GM19463 (cell line): ENCODE data around the gene CPA2.
"Not testable (repeated sequence)": the region's sequence is repeated elsewhere in the genome, so short reads cannot be mapped to it uniquely, and the experiment has no call there.

Experiments used
- ATAC-seq: cut with Tn5 transposase; IDR thresholded peaks from one replicate; pipeline ENCODE4 v1.9.1; 2021; ENCODE audit warnings: mild to moderate bottlenecking, moderate library complexity; ENCODE audit not compliant: unreplicated experiment

CPA2 gene

DNA sequence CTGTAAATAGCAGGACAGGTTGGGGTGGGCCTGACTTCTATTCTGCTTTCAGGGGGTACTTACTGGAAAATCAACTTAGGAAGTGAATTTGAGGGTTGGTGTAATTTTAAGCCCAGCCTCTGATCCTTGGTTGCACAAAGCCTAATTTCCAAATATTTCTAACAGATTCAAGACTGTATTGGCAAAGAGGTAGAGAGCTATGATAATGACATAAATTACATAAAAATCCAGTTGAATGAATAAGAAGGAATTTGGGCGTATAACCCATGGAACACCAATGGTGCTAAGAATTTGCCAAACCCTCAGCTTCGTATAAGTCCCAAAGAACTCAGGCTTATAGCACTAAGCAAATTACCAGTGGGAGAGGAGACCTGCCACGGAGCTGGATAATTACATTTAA, 38.2 kb downstream of the CPA2 start:
- no peak for ATAC-seq

DNA sequence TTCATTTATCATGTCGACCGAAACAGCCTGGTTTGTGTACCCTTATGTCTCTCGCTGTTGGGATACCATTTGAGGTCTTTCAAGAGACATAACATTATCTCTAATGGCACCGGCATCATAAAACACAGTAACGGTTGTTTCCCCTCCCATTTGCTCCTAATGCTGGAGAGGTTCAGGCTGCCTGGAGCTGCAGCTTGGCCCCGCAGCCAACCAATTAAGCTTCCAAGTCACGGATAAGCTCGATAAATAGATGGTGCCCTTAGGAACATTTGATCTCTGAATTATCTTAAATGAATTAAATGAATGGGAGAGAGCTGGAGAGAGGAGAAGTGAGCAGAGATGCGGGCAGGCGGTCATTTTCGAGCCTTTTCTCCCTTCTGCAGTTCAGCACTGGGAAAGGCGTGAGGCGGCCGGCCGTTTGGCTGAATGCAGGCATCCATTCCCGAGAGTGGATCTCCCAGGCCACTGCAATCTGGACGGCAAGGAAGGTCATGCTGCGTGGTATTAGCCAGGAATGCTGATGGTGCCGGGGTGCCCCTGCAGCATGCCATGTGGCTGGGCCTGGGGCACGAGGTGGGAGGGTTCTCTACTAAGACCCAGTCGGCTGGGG, 38.9 kb downstream of the CPA2 start:
- ATAC-seq: no peak

DNA sequence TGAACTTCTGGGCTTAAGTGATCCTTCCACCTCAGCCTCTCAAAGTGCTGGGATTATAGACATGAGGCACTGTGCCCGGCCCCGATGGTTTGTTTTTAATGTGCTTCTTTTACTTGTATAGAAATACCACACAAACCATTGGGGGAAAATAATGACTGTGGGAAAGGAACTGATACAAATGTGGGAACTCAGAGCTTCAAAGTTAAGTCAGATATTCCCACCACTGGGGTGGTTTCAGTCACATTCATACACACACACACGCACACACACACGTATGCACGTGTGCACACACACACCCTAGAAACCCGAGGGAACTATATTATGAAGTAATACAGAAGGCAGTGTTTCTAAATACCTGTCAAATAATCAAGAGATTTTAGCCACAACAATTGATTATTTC, 43.3 kb downstream of the CPA2 start:
- ATAC-seq: no peak

DNA sequence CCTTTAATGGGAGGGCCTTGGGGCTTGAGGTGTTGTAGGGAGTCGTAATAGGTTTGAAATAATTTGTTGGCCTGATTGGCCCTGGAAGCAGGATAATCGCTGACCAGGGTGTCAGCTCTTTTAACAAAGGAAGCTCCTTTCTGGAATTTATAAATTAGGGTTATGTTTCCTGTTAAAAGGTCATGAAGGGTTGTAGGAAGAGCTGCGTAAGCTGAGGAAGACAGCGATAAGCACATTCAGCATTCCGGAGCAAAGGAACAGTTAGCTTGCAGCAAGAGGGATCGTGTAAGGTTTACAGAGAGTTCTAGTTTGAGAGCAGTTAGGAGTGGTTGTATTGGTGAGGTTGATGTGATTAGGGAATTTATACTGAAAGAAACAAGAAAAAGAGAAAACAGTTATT, 47.6 kb downstream of the CPA2 start:
- ATAC-seq: no peak

DNA sequence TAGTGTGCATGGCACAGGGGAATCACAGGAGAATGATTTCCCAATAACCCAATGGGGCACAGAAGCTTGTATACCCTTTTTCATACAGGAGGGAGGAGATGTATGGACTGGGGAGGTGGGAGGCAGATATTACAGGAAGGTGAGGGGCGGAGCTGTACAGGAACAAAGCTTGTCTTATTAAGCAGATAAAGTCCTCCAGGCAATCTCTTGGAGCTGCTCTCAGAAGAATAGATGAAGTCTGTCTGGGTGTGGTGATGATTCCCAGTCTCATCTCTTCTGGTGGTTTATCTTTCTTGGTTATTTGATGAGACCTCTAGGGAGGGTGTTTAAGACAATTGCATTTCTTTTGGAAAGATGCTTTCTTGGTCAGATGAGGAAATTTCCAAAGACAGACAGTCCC, 52.9 kb downstream of the CPA2 start:
- no peak for ATAC-seq

DNA sequence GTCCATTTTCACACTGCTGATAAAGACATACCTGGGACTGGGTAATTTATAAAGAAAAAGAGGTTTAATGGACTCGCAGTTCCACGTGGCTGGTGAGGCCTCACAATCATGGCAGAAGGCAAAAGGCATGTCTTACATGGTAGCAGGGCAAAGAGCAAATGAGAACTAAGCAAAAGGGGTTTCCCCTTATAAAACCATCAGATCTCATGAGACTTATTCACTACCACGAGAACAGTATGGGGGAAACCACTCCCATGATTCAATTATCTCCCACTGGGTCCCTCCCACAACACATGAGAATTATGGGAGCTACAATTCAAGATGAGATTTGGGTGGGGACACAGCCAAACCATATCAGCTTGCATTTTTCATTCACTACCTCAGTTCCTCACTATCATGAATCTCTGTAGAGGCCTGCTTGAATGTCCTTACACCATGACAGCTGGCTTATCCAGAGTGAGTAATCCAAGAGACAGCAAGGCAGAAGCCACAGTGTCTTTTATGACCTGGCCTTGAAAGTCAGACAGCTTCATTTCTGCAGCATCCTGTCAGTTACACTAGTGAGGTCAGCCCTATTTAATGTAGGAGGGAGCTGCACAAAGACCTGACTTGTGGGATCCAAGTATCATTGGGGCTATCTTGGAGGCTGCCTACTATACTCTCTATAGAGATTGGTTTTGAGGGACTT, 55.0 kb downstream of the CPA2 start:
- ATAC-seq: not testable (repeated sequence)

DNA sequence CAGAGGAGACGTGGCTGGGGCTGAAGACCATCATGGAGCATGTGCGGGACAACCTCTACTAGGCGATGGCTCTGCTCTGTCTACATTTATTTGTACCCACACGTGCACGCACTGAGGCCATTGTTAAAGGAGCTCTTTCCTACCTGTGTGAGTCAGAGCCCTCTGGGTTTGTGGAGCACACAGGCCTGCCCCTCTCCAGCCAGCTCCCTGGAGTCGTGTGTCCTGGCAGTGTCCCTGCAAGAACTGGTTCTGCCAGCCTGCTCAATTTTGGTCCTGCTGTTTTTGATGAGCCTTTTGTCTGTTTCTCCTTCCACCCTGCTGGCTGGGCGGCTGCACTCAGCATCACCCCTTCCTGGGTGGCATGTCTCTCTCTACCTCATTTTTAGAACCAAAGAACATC, 56.0 kb downstream of the CPA2 start:
- ATAC-seq: no peak

DNA sequence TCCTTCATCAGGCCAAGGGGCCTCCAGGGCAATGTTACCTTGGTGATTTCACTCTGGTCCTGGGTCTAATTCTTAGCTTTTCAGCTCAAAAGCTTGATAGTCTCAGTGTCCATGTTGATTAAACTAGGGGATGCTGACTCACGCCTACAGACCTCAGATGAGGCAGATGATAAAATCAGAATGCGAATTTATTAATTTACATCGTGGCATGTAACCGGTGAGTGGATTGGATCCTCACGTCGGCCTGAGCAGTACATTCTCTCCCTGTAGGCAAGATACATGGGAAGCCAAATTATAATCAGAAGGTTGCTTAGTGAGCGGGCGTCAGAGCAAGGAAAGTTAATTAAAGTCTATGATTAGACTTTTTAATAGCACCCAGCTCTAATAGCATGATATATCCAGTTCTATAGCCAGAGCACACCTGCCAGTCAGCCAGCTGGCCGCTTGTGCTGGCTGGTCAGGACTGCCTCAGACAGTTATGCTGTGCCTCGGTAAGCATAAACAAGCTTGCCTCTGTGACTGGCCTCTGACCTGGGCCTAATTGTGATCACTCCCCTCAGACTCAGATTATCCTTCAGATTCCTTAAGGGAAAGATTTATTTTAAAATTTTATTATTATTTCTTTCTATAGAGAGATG, 57.8 kb downstream of the CPA2 start:
- ATAC-seq: no peak

DNA sequence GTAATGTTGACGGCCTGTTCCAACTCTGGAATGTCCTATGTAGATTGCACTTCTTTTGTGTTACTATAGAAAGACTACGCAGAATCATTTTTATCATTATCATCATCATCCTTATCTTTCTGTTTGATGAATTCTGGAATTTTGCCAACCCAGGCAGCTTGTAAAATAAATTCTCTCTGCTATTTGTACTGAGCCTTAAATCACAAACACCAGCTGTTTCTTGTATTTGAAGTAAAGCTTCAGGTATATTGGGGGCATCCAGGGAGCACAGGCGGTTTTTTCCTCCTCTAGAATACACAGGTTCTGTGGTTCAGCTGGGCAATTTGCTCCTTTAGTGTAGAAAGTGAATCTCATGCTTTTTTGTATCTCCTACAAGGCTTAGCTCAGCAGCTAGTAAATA, 63.0 kb downstream of the CPA2 start:
- ATAC-seq: no peak

DNA sequence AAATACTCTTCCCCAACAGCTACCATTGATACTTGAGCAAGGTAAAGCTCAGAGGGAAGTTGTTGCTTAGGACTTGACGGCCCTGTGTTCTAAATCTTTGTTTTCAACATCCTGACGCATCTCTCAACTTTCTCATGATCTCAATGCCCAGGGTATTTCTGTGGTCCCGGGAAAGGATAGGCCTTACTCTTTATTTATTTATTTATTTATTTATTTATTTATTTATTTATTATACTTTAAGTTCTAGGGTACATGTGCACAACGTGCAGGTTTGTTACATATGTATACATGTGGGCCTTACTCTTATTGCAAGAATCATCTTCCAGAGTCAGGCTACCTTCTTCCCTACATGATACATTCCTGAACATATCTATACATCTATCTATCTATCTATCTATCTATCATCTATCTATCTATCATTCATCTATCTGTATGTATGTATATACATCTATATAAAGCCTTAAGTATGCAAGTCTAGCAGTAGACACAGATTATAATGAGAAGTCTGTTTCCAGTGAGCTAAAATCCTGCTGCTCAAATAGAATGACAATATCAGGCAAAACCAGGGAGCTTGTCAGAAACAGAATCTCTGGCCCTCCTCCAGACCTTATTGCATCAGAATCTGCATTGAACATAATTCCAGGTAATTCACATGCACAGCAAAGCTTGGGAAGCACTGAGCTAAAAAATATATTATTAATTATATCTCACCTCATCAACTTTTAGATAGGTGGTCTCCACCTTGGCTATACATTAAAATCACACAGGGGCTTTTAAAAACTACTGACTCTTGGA, 65.8 kb downstream of the CPA2 start:
- no peak for ATAC-seq

DNA sequence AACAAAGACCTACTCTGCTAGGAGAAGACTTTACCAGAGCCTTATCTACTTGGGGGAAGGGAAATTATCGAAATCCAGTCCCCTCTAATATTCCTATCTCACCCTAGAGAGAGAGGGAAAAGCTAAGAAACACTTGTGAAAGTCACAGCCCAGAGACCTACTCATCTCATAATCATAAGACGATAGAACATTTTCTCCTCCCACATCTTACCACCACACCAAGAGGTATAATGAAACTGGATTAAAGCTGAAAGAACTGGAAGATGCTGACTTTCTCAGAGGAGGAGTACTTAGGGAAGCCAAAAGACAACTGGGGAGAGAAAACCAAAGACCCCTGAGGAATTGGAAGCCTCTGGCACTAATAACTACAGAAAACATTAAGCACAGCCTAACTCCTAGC, 67.2 kb downstream of the CPA2 start:
- ATAC-seq: no peak

DNA sequence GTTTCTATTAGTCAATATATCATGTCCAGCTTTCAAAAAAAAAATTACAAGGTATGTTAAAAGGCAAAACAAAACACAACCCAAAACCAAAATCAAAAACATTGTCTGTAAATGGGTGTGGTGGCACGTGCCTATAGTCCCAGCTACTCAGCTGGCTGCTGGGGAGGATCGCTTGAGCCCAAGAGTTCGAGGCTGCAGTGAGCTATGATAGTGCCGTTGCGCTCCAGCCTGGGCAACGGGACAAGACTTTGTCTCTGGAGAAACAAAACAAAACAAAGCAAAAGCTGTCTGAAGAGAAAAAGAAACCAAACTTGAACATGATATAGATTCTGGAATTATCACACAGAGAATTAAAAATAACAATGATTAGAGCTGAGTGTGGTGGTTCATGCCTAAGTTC, 67.6 kb downstream of the CPA2 start:
- ATAC-seq: no peak

DNA sequence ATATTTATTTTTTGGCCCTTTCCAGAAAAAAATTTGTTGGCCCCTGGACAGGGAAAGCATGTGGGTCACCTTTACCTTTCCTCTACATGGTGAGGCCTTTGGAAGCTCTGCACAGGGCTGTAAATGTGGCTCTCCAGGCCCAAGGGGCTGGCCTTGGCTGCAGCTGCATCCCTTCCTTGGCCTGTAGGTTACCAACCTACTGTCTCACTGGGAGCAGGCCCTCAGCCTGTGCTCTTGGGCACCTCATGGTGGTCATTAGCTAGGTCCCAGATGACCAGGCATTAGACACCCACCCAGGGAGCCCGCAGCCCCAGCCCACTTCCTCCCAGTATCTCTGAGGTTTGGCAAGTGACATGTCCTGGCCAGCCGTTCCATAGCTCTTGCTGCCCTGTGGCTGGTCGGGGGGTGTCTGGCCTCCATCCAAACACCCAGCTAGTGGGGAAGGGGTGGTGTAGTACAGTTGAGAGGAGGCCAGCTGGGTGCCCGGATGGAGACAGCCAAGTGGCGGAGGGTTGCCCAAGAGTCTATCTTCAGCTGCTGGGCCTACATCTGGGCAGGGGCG, 70.8 kb downstream of the CPA2 start:
- no peak for ATAC-seq

DNA sequence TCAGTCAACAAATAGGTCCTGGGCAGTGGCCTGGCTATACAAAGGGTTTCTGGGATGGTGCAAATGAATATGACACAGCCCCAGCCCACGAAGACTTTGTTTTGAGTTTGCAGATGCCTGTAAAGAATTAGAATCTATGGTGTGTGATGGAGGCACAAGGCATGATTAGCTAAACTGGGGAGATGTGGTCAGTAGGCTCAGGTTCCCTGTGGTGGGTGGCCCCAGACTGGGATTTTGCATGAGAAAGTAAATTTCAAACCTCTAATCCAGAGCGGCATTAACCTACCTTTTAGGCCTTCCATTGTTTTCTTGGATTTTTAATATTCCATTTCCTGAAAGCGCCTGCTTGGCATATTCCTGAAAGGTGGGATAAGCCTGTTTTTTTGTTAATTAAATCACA, 71.6 kb downstream of the CPA2 start:
- ATAC-seq: no peak
